HG03280 (cell line): ENCODE data around the gene ZNF792.
"Not testable (repeated sequence)": the region's sequence is repeated elsewhere in the genome, so short reads cannot be mapped to it uniquely, and the experiment has no call there.

ENCODE experiments used
- ATAC-seq: cut with Tn5 transposase; IDR thresholded peaks from one replicate; pipeline ENCODE4 v1.9.1; 2021; ENCODE audit warnings: mild to moderate bottlenecking, moderate library complexity; ENCODE audit not compliant: unreplicated experiment

Gene ZNF792

GRCh38 chr19:34998777-34999497, 34.9 kb upstream of the ZNF792 start:
- no peak for ATAC-seq

GRCh38 chr19:34998224-34998623, 34.2 kb upstream of the ZNF792 start:
- not testable (repeated sequence) for ATAC-seq

- no peak for ATAC-seq
Measured at GRCh38 chr19:34997071-34997617, 33.1 kb upstream of the ZNF792 start.

GRCh38 chr19:34995551-34995950, 31.5 kb upstream of the ZNF792 start:
- no peak for ATAC-seq

- ATAC-seq, result no peak
Measured at GRCh38 chr19:34994643-34995541, 30.9 kb upstream of the ZNF792 start.

- ATAC-seq, result no peak
Measured at GRCh38 chr19:34994286-34994642, 30.2 kb upstream of the ZNF792 start.

GRCh38 chr19:34992582-34992981, 28.6 kb upstream of the ZNF792 start:
- not testable (repeated sequence) for ATAC-seq

- ATAC-seq, result no peak
Measured at GRCh38 chr19:34991542-34992333, 27.7 kb upstream of the ZNF792 start.

- no peak for ATAC-seq
Measured at GRCh38 chr19:34990578-34991192, 26.7 kb upstream of the ZNF792 start.

- ATAC-seq, result no peak
Measured at GRCh38 chr19:34989298-34989697, 25.3 kb upstream of the ZNF792 start.

GRCh38 chr19:34988119-34988518, 24.1 kb upstream of the ZNF792 start:
- no peak for ATAC-seq

GRCh38 chr19:34985249-34986022, 21.4 kb upstream of the ZNF792 start:
- no peak for ATAC-seq

GRCh38 chr19:34984287-34984686, 20.3 kb upstream of the ZNF792 start:
- no peak for ATAC-seq

- ATAC-seq, result no peak
Measured at GRCh38 chr19:34983786-34984185, 19.8 kb upstream of the ZNF792 start.

- ATAC-seq, result no peak
Measured at GRCh38 chr19:34982275-34982674, 18.2 kb upstream of the ZNF792 start.

- no peak for ATAC-seq
Measured at GRCh38 chr19:34979819-34980640, 16.0 kb upstream of the ZNF792 start.

GRCh38 chr19:34976611-34977010, 12.6 kb upstream of the ZNF792 start:
- no peak for ATAC-seq

GRCh38 chr19:34975056-34975455, 11.0 kb upstream of the ZNF792 start:
- ATAC-seq, result no peak

GRCh38 chr19:34974646-34975045, 10.6 kb upstream of the ZNF792 start:
- ATAC-seq, result no peak
